ENCODE measurements around the gene UGT2B7. TPM values are rescaled to one million over a fixed set of nuclear protein-coding genes. Genes with fewer than 3 reads are reported as not detected.

UGT2B7 gene
- total and polyA plus RNA-seq, 10 of the 15 experiments (the other 5 are each of a cell fraction or from before 2014, with no cell fraction given) = 0.73 to 2.9 (median 1.2) TPM

GRCh38 chr4:69058410-69059059 is 37.7 kb upstream of the UGT2B7 start:
- 0 out of 2 replicates have a peak overlapping the region, but pooled peaks have one; percentile 17 for H3K27ac ChIP-seq (ENCODE audit: control insufficient read depth, insufficient read depth)
- H3K79me2 ChIP-seq (ENCODE audit: control insufficient read depth, insufficient read depth, low read length) = no peaks in the 10 kb centered on the region
- 35% methylated on average over 6 of the region's 6 CpGs for WGBS (ENCODE audit: insufficient coverage, insufficient replicate concordance, low lambda C conversion rate, missing lambda C conversion rate)
- intact Hi-C loops (cut with micrococcal nuclease; ENCODE audit: unreplicated experiment) (loop anchor here (1.0 to 10.0 kb wide), 6 partner anchors 64 to 711 kb away; no protein-coding TSS in a partner anchor), in situ Hi-C loops (cut with MboI) (loop anchor here (25.0 kb wide), 1 partner anchor 1629 kb away; the partner anchor contains the start of gene UTP3)
- H3K36me3 ChIP-seq (ENCODE audit: control insufficient read depth in 2 of 2, insufficient read depth in 2 of 2, low read length in 1 of 2) = no peaks in the 10 kb centered on the region
- DNase-seq (ENCODE audit: low read depth, low spot score) (no peak), FAIRE-seq (no peak), ATAC-seq (peak; percentile 4)
- peak overlapping the region; percentile 15; the same call in 1 of the 2 replicates for H3K9ac ChIP-seq (ENCODE audit: control insufficient read depth, insufficient read depth, low read length)
- TF ChIP-seq TCF12 (IDR thresholded peaks at IDR 0.05; ENCODE audit: low read depth, low read length) = no peak
- TF ChIP-seq, protein P1, sequence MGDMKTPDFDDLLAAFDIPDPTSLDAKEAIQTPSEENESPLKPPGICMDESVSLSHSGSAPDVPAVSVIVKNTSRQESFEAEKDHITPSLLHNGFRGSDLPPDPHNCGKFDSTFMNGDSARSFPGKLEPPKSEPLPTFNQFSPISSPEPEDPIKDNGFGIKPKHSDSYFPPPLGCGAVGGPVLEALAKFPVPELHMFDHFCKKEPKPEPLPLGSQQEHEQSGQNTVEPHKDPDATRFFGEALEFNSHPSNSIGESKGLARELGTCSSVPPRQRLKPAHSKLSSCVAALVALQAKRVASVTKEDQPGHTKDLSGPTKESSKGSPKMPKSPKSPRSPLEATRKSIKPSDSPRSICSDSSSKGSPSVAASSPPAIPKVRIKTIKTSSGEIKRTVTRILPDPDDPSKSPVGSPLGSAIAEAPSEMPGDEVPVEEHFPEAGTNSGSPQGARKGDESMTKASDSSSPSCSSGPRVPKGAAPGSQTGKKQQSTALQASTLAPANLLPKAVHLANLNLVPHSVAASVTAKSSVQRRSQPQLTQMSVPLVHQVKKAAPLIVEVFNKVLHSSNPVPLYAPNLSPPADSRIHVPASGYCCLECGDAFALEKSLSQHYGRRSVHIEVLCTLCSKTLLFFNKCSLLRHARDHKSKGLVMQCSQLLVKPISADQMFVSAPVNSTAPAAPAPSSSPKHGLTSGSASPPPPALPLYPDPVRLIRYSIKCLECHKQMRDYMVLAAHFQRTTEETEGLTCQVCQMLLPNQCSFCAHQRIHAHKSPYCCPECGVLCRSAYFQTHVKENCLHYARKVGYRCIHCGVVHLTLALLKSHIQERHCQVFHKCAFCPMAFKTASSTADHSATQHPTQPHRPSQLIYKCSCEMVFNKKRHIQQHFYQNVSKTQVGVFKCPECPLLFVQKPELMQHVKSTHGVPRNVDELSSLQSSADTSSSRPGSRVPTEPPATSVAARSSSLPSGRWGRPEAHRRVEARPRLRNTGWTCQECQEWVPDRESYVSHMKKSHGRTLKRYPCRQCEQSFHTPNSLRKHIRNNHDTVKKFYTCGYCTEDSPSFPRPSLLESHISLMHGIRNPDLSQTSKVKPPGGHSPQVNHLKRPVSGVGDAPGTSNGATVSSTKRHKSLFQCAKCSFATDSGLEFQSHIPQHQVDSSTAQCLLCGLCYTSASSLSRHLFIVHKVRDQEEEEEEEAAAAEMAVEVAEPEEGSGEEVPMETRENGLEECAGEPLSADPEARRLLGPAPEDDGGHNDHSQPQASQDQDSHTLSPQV (IDR thresholded peaks at IDR 0.05) = no peak
- TF ChIP-seq SREBF1 (IDR thresholded peaks at IDR 0.05; ENCODE audit: low read length) = no peak
- no peak for TF ChIP-seq NBN (IDR thresholded peaks at IDR 0.05)
- TF ChIP-seq ETV6 (conservative IDR thresholded peaks at IDR 0.05 in 1 of 2, IDR thresholded peaks at IDR 0.05 in 1 of 2; ENCODE audit: borderline replicate concordance in 1 of 2, low read depth in 1 of 2) = no peak
- TF ChIP-seq PAX8 (IDR thresholded peaks at IDR 0.05) = no peak
- no peak for TF ChIP-seq GATAD2B (conservative IDR thresholded peaks at IDR 0.05; ENCODE audit: low read depth)
- TF ChIP-seq NR2C1 (IDR thresholded peaks at IDR 0.05) = no peak
- no peak for TF ChIP-seq ZBED1 (IDR thresholded peaks at IDR 0.05; ENCODE audit: borderline replicate concordance)
- TF ChIP-seq WRNIP1 (IDR thresholded peaks at IDR 0.05; ENCODE audit: borderline replicate concordance, low read depth, low read length) = no peak
- no peak for TF ChIP-seq CHD1 (IDR thresholded peaks at IDR 0.05; ENCODE audit: low read depth, low read length)
- TF ChIP-seq ZSCAN29 (IDR thresholded peaks at IDR 0.05) = no peak
- TF ChIP-seq SUZ12 (IDR thresholded peaks at IDR 0.05; ENCODE audit: unreplicated experiment) = no peak
- TF ChIP-seq CREM (IDR thresholded peaks at IDR 0.05; ENCODE audit: low read depth) = no peak
- TF ChIP-seq CTCF (IDR thresholded peaks at IDR 0.05 in 2 of 3, conservative IDR thresholded peaks at IDR 0.05 in 1 of 3; ENCODE audit: control insufficient read depth in 2 of 3, extremely low read depth in 1 of 3, insufficient read depth in 1 of 3, low read depth in 3 of 3, low read length in 3 of 3) = no peak
- no peaks in the 10 kb centered on the region for H4K20me1 ChIP-seq (ENCODE audit: control insufficient read depth, insufficient read depth)
- SMC1A ChIA-PET (ENCODE audit: uncharacterized antibody, unreplicated experiment) = interaction anchor here (0.8 to 5.8 kb wide), 18 partner anchors 9 to 560 kb away, joined by 3 to 40 read pairs (median 4); no protein-coding TSS in a partner anchor
- peak overlapping the region; percentile 24; the same call in 1 of the 2 replicates for H3K4me3 ChIP-seq
- CTCF ChIA-PET = interaction anchor here (1.2 to 2.0 kb wide), 6 partner anchors 9 to 153 kb away, joined by 3 to 15 read pairs (median 6); no protein-coding TSS in a partner anchor
- POLR2A ChIA-PET = interaction anchor here (0.7 to 3.1 kb wide), 7 partner anchors 8 to 153 kb away, joined by 3 to 18 read pairs (median 3); no protein-coding TSS in a partner anchor
- RAD21 ChIA-PET (ENCODE audit: unreplicated experiment) = interaction anchor here (1.0 to 2.7 kb wide), 11 partner anchors 9 to 560 kb away, joined by 3 to 13 read pairs (median 6); no protein-coding TSS in a partner anchor
- H3K9me3 ChIP-seq (replicated peaks; ENCODE audit: control insufficient read depth, insufficient read depth, low read length) = no peaks in the 10 kb centered on the region
- H2AFZ ChIP-seq (ENCODE audit: control insufficient read depth, low read depth, low read length) = peak overlapping the region; percentile 13
- BruUV-seq (replicated peaks) = no TSS peak
- peak overlapping the region; percentile 74; the same call in 1 of the 2 replicates for H3K4me2 ChIP-seq (ENCODE audit: control insufficient read depth, insufficient read depth)
- no peaks in the 10 kb centered on the region for H3K27me3 ChIP-seq (replicated peaks in 1 of 2; ENCODE audit: control insufficient read depth in 2 of 2, insufficient read depth in 2 of 2, low read length in 1 of 2)
- H3K4me1 ChIP-seq (ENCODE audit: control insufficient read depth, insufficient read depth, low read length) = peaks cover 4% of the 10 kb centered on the region; the same call in 1 of the 2 replicates
